NCI-H345 treated with DMSO at 0.1 percent for 48 hours (cell line): ENCODE results near the gene PLA2G5.

Experiments used
- DNase-seq: peaks from one replicate; lab custom pipeline; 2025; ENCODE audit not compliant: unreplicated experiment; lab: John Stamatoyannopoulos, UW

PLA2G5 gene

DNA sequence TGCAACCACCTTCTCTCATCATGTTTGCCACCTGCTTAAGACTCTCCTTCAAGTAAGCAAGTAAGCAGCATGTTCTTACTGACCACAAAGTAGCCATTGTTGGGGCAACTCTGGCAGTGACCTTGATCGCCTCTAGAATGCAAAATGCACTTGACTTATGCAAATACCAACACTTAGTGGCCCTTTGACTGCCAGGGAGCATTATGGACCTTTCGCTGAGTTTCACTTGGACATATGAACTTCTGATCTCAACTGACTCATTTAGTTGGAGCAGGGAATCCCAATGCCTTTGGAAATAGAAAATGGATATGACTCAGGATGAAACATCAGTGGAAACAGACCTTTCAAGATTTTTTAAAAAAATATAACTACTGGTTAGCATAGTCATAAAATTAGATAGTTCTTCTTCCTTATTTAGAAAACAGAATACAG, 6.1 kb upstream of the PLA2G5 start:
- no peak for DNase-seq

DNA sequence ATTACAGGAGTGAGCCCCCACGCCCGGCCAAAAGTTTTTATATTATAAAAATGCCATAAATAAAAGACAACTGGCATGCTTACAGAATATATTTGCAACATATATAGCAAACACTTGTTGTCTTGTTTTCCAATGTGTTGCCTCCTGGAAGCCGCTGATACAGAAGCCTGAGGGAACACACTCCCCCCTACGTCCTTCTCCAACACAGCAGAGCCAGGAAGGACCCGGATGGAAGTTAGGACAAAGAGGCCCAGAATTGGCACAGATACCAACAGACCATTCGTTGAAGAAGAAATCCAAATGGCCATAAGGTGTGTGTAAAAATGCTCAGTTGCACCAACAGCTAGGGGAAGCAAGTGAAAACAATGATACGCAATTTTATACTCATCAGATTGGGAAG, 1.3 kb upstream of the PLA2G5 start:
- no peak for DNase-seq

DNA sequence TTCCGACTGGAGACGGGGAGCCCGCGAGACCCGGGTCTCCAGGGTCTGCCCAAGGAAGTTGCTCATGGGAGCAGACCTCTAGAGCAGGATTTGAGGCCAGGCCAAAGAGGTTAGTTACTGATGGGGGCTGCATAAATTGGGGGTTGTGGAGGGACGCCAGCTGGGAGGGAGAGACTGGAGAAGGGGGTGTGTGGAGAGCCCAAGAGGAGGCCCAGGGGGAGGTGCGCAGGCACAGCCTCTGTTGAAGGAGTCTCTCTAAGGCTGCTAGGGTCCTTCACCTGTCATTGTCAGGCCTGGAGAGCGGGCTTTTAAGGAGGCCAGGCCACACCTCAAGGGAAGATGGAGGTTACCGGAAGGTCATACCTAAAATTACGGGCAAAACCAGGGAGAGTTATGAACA, 363 bp downstream of the PLA2G5 start:
- no peak for DNase-seq

DNA sequence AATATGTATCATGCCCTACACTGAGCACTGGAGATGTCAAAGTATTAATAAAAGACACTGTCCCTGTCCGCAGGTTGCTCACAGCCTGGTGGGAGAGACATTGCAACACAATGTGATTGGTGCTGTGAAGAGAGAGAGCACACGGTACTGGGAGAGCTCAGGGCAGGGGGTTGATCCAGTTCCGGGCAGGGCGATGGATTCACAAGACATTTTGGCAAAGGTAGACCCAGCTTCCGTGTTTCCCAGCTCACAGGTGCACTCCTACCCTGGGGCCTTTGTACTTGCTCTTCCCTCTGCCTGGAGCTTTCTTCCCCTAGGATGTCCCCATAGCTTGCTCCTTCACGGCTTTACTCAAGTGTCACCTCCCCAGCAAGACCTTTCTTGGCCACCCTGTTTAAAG, 1.4 kb downstream of the PLA2G5 start:
- DNase-seq: no peak

DNA sequence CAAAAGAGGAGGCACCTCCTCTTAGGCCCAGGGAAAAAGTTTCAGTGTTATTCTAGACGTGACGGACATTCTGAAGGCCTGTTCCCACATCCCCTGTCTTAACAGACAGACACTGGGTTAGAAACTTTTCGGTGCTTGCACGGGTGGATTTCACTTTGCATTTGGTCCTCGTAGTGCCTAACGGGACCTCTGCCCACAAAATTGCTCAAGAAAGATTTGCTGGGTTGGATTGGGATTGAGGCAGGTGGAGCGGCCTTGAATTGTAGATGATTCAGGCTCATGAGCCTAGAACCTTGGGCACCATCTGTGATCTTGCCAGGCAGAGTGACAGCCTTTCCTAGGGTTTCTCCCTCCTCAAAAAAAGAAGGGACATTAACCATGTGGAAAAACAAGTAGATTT, 2.8 kb downstream of the PLA2G5 start:
- no peak for DNase-seq

DNA sequence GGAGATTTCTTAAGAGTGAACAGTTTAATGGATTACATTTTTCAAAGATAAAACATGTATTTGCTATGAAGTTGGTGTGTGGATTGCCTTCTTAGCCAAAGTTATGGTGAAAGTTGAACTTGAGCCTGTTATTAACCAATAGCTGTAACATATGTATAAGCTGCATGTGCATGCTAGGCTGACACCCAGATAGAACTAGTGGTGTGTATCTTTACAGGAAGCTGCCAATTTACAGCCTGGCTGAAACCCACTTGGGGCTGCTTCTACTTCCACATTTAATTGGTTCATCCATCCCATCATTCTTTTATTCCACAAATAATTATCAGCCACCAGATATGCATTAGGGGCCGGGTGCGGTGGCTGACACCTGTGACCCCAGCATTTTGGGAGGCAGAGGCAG, 3.3 kb downstream of the PLA2G5 start:
- DNase-seq: no peak

DNA sequence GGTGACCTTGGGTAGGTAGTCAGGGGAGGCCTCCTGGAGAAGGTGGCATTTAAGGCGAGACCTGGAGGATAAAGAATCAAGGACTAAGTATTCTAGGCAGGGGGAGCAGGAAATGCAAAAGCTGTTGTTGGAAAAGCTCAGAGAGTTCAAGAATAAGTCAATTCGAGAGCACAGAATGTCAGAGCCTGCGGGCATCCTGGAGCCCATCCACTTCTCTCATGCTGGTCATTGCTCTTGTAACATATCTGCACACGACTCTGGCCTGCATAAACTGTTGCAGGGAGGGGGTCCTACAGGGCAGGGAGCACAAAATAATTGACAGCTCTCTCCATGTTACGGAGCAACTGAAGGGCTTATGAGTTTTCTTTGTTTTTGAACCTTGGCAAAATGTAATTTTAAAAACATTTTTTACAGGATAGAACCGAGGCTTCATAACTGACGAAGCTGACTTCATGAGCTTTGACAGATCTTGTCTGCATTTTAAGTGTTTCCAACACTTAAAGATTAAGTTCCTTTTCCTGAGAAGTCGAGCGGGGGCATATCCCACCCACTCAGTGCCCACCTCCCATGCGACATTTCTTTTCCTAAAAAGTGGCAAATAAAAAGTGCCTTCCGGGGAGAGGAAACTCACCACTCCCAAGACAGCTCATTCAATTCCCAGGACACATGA, 4.2 kb downstream of the PLA2G5 start:
- no peak for DNase-seq

DNA sequence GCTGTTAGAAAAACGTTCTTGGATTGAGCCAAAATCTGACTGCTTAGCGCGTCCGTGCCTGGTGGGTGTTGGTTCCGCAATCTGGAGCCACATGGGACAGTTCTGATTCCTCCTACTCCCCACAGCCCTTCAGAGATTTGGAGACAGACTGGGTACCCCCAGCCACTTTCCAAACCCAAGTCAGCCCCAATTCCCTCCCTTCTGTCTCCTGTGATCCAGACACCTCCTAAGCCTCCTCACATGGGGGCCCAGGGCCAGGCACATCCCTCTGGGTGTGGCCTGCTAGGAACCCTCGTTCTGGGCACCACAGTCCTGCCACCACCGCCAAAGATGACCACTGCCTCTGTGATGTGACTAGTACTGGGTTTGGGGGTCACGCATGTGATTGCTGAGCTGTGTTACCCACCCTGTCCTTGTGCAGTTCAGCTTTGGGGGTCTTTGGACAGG, 4.8 kb downstream of the PLA2G5 start:
- no peak for DNase-seq

DNA sequence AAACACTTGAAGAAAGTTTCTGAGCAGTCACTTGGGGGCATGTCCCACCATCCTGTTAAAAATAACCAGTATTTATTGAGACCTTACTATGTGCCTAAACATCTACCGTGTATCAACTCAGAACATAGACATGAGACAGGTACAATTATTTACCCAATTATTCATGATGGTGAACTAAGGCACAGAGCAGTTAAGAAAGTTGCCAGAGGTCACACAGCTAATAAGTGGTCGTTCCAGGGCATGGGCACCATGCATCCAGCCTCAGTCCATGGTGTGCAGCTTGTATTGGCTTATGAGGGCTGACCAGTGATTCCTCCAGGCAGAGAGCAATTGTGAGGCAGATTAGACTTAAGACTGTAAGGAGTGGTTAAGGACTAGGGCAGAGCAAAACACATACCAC, 5.4 kb downstream of the PLA2G5 start:
- no peak for DNase-seq

DNA sequence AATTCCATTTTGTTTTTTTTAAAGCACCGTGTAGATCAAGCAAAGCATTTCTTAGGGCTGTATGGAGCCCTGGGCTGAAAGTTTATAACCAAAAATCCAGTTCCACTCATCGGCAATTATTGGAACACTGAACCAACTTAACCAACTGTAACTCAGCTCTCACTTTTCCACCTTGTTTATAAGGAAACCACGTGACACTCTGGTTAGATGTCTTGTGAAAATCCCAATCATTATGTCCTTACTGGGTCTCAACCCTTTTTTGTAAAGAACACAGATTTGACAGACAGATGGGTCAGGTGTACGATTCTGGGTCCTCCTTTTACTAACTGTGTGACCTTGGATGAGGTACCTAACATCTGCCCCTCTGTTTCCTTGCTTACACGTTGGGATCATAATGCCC, 6.2 kb downstream of the PLA2G5 start:
- DNase-seq: no peak

DNA sequence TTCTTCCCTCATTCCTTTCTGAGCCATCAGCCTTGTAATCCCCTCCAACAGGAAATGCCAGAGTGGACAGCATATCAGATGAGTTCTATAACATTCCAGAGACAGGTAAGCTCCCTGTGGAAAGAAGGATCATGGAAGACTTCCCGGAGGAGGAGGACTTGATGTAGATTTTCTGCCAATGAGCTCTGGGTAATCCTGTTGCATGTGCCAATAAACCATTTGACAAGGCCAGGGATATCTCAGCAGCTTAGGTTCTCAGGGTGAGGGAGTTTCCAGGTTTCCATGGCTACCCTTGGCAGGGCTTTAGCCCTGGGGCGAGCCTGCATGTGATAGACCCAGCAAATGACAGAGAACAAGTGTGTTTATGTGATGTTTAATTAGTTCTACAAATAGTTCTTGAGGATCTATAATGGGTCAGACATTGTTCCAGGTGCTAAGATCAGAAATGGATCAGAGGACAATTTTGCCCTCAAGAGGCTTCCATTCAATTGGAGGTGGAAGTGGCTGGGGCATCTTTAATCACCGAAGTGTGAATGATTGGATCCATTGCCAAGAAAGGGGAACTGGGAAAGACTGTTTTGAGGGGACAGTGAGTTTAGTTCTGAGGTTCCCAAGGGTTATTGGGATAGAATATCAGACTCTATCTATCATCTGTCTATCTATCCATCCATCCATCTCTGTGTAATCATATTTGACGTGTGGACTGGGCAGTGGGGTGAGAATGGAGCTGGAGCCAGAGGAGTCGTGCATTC, 6.9 kb downstream of the PLA2G5 start:
- DNase-seq: no peak

DNA sequence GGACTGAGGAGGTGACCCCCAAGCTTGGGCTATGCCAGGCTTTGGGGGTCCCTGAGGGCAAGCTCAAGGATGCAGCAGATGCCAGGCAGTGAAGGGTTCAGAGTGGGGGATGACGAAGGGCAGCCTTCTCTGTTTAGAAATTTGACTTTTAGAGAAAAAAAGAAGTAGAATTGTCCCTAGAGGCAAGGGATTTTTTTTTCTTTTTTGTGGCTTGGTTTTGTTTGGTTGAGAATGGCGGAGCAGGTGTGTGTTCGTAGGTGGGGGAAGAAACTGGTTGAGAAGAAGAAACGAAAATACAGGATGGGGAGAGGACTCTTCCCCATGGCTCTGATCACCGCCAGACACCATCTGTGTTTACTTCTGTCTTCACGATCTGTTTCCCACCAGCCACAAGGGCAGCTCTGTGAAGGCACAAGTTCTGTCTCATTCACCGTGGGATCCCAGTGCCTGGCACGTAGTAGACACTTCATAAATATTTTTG, 8.2 kb downstream of the PLA2G5 start:
- DNase-seq: no peak

DNA sequence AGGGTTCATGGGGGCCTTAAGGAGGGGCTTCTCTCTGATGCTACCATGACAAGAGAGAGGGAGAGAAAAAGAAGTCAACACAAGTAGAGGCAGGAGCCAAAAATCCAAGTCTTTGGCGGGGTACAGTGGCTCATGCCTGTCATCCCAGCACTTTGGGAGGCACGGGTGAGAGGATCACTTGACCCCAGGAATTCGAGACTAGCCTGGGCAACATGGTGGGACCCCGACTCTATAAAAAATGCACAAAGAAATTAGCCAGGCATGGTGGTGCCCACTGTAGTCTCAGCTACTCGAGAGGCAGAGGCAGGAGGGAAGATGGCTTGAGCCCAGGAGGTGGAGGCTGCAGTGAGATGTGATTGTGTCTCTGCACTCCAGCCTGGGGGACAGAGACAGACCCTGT, 8.7 kb downstream of the PLA2G5 start:
- no peak for DNase-seq

DNA sequence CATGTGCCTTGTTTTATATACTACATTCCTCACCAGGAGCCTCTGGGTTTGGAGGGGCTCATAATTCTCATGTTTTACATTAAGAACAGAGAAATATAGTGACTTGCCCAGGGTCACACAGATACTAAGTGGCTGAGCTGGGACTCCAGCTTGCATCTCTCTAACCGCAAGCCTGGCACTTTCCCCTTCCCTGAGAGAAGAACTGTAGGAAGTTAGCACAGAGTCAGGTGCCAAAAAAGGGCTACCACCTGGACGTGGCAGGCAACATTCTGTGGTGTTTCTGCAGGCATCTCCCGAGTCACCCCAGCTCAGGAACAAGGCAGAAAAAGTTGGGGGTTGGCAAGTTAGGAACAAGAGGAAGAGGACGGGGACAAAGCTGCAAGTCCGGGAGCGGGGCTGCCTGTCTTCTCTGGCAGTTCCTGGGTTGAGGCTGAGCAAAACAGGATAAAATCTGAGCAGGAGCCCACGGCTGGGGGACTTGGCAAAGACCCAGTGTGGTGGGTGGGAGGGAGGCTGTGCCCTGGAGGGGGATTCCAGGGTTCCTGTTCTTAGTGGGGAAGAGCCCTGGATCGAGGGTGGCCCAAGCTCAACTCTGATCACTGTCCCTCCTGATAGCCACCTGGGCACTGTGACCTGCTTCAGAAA, 9.8 kb downstream of the PLA2G5 start:
- DNase-seq: no peak

DNA sequence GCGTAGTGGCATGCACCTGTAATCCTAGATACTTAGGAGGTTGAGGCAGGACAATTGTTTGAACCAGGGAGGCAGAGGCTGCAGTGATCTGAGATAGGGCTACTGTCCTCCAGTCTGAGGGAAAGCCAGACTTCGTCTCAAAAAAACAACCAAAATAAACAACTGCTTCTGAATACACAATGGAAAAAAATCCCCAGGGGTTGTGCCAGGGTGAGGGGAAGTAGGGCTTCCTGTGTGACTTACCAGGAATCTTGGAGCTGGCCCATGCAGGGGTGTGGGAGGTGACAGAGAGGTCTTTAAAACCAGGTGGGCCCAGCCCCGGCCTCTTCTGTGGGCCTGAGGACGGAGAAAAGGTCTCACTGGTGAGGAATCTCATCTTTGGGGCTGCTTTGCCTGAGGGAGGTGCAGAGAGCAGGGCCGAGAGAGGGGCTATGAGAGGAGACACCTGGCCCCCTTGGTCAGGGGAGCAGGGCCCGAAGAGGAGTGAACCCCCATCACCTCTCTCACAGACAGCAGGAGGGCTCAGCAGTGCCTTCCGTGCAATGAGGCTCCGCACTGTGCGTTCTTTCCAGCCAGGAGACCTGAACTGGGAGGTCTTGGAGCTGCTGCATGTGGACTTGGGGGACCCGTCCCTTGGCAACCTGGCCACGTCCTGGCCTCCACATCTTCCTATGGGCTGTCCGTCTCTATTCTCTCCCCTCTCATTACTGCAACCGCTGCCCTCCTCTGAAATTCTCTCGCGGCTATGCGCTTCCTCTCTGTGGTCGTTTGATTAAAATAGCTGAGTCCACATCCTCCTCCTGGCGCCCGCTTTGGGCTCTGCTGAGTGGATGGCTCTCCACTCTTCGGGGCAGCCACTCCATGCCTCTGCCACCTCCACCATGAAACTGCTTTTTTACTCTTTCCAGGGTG, 10.7 kb downstream of the PLA2G5 start:
- DNase-seq: no peak

DNA sequence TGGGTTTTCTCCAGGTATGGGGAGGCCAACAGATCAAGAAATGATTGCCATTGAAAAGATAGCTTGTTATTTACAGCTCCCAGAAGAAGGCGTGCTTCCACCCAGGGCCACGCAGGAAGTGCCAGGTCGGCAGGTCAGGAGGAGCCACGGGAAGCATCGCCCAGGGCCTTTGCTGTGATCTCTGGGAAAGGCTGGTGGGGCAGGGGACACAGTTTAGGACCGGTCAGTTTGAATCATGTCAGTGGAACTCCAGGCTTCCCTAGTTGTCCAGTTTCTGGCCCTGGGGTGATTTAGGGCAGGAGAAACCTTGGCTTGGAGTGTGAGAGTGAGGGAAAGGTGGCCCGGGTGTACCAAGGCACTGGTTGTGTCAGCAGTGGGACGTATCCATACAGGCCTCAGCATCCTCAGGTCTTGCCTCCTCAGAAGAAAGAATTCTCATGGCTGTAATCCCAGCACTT, 11.4 kb downstream of the PLA2G5 start:
- DNase-seq: no peak

DNA sequence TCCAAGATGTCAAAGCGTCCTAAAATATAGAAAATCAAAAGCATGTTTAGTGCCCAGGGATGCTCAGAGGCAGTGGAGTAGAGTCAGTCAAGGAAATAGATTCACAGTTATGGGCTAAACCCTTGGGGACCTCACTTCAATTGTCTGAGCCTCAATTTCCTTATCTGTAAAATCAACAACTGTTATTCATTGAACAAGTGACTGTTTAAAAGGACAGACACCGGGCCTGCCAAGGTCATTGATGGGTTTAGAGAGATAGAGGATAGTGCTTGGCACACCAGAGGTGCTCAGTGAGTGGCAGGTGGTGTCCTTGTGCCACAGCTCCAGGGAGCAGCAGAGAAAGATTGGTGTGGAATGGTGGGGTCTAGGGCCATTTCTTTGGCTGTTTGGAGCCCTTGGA, 12.8 kb downstream of the PLA2G5 start:
- DNase-seq: no peak

DNA sequence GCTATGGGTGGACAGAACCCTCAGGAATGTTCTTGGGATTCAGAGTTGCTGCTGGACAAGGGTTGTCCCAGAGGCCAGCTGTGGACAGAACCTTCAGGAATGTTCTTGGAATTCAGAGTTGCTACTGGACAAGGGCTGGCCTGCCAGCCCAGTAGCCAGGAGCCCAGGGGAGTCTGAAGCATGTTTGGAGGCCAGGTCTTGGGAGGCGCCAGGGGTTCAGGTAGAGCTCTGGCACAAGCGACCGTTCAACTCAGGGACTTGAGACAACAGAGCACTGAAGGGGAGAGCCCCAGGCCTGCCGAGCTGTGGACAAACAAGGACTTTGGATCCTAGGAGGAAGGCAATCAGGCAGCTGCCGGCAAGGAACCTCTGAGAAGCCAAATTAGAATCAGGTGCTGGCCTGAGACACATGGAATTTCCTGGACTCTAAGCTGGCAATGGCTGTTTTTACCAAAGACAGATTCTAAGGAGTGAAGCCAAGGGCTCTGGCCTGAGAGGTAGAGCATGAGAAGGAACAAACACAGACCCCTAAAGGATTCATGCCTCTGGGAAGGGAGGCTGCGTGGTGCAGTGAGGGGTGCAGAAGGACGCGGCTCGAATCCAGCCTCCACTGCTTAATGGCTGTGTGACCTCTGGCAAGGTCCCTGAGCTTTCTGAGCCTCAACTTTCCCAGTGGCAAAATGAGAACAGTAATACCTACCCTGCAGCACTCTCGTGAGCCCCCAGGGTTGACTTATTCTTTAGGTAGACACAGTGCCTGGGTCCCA, 13.4 kb downstream of the PLA2G5 start:
- DNase-seq: no peak

DNA sequence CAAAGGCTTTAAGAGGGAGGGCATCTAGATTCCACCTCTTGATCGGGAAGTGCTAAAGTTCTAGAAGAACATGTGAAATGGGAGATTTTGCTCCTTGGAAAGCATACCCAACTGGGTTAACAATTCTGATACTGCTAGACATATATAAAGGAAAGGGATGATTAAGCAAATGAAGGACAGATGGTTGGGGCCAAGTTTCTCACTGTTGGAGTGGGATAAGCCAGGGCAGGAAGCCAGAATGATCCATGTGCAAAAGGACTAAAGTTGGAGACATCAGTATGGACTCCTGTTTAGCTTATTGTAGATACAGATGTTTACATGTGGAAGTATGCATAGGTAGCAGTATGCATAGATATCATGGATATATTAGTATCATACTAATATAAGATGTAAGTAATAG, 16.8 kb downstream of the PLA2G5 start:
- no peak for DNase-seq

DNA sequence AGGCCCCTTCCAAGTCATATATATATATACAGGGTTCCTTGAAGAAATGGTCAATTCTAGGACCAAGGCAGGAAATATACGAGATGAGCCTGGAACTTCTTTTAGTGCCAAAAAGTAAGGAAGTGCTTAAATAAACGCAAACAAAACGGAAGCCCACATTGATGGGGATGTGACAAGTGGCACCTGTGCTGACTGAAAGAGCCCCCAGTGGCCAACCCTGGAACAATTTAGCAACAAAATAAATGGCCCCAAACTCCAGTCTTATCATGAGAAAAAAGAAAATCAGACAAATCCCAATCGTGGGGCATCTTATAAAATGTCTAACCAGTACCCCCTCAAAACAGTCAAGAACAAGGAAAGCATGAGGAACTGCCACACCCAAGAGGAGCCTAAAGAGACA, 17.7 kb downstream of the PLA2G5 start:
- DNase-seq: no peak
